Osteoblast (primary cell): ENCODE data around the gene CFAP53. TPM values are rescaled to one million over a fixed set of nuclear protein-coding genes. Genes with fewer than 3 reads are reported as not detected.

Experiments
- DNase-seq: peaks from one replicate; pipeline ENCODE4 v3.0.0; 2011; ENCODE audit warnings: low spot score, mixed read lengths; ENCODE audit not compliant: insufficient read length; ENCODE audit errors: missing footprints
- H2AFZ ChIP-seq: 2 replicates; pipeline ENCODE4 v1.6.0; 2011; ENCODE audit warnings: mild to moderate bottlenecking, low read length
- H3K27ac ChIP-seq: 2 replicates; pipeline ENCODE4 v1.5.1; 2011; ENCODE audit warnings: mild to moderate bottlenecking, low read depth, low read length, moderate library complexity
- H3K27me3 ChIP-seq: 2 replicates; pipeline ENCODE4 v1.6.0; 2012; ENCODE audit warnings: mild to moderate bottlenecking, control low read depth, inconsistent platforms, low read length, moderate library complexity; ENCODE audit not compliant: insufficient read depth
- H3K36me3 ChIP-seq: 2 replicates; pipeline ENCODE4 v1.5.1; 2011; ENCODE audit warnings: mild to moderate bottlenecking, low read length, control low read depth, moderate library complexity; ENCODE audit not compliant: insufficient read depth
- H3K4me1 ChIP-seq: 2 replicates; pipeline ENCODE4 v1.5.1; 2011; ENCODE audit warnings: mild to moderate bottlenecking, low read length, control low read depth, moderate library complexity; ENCODE audit not compliant: insufficient read depth
- H3K4me2 ChIP-seq: 2 replicates; pipeline ENCODE4 v1.6.0; 2011; ENCODE audit warnings: mild to moderate bottlenecking, low read length; ENCODE audit not compliant: insufficient read depth
- H3K4me3 ChIP-seq: fragments of 200-600 bp; sonication (generic); 3 replicates; pipeline ENCODE4 v1.5.1; 2012; ENCODE audit warnings: mild to moderate bottlenecking, low read length, inconsistent platforms; ENCODE audit not compliant: insufficient read depth
- H3K79me2 ChIP-seq: 2 replicates; pipeline ENCODE4 v1.6.0; 2012; ENCODE audit warnings: mild to moderate bottlenecking, low read length, control low read depth, inconsistent platforms; ENCODE audit not compliant: insufficient read depth
- H3K9me3 ChIP-seq: 2 replicates; pipeline ENCODE4 v1.5.1; 2011; ENCODE audit warnings: low read depth, low read length, control low read depth
- H4K20me1 ChIP-seq: 2 replicates; pipeline ENCODE4 v1.6.0; 2012; ENCODE audit warnings: mild to moderate bottlenecking, low read length, control low read depth; ENCODE audit not compliant: insufficient read depth
- total RNA-seq: library from RNA; depleted of rRNA; stranded (reverse); fragments of >200 nt; gene quantifications from 2 replicates; pipeline ENCODE4 v1.2.3, GENCODE V29; 2012
- TF ChIP-seq, protein P1 (sequence below): IDR thresholded peaks from 2 replicates; pipeline ENCODE4 v1.5.1; 2011; ENCODE audit warnings: mild to moderate bottlenecking, low read depth, low read length, moderate library complexity; ENCODE audit errors: extremely low read depth

Gene CFAP53
- total RNA-seq, 1 donor = 0.36 TPM

- peak; percentile 96 for DNase-seq
- Histone ChIP-seq H3K79me2 (no peaks in the 10 kb centered on the region), H3K4me1 (peaks cover 15% of the 10 kb centered on the region), H3K4me2 (peak overlapping the region; percentile 96), H3K9me3 (no peaks in the 10 kb centered on the region), H2AFZ (peak overlapping the region; percentile 76), H3K27ac (peak overlapping the region; percentile 57), H3K36me3 (no peaks in the 10 kb centered on the region), H4K20me1 (no peaks in the 10 kb centered on the region), H3K4me3 (peak overlapping the region; percentile 73), H3K27me3 (peaks cover 15% of the 10 kb centered on the region)
- TF ChIP-seq, protein P1, sequence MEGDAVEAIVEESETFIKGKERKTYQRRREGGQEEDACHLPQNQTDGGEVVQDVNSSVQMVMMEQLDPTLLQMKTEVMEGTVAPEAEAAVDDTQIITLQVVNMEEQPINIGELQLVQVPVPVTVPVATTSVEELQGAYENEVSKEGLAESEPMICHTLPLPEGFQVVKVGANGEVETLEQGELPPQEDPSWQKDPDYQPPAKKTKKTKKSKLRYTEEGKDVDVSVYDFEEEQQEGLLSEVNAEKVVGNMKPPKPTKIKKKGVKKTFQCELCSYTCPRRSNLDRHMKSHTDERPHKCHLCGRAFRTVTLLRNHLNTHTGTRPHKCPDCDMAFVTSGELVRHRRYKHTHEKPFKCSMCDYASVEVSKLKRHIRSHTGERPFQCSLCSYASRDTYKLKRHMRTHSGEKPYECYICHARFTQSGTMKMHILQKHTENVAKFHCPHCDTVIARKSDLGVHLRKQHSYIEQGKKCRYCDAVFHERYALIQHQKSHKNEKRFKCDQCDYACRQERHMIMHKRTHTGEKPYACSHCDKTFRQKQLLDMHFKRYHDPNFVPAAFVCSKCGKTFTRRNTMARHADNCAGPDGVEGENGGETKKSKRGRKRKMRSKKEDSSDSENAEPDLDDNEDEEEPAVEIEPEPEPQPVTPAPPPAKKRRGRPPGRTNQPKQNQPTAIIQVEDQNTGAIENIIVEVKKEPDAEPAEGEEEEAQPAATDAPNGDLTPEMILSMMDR = no peak
Observed at GRCh38 chr18:50307738-50308470, 41.6 kb upstream of the CFAP53 start.

DNA sequence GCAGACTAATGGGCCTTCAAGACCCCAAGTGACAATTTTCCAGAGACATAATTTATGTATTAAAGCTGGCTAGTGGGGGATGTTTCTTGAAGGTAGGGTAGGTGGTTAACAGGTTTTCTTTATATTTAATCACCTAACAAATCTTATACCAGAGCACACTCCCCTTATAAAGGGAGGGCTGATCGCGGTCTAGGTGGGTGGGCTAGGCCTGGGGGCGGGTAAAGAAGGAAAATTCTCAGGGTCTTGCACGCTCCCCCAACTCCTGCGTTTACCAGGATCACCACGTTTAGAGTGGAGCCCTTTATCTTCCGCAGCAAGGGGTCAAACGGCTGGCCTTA lies 41.1 kb upstream of the CFAP53 start:
- TF ChIP-seq, protein P1 = no peak
- Histone ChIP-seq H3K27ac (peak overlapping the region; percentile 57), H3K27me3 (peaks cover 18% of the 10 kb centered on the region), H2AFZ (peak overlapping the region; percentile 76), H3K4me1 (peaks cover 15% of the 10 kb centered on the region), H3K9me3 (no peaks in the 10 kb centered on the region), H3K4me3 (peak overlapping the region; percentile 73), H3K79me2 (no peaks in the 10 kb centered on the region), H3K36me3 (no peaks in the 10 kb centered on the region), H4K20me1 (no peaks in the 10 kb centered on the region), H3K4me2 (peak overlapping the region; percentile 96)
- DNase-seq = no peak

- TF ChIP-seq, protein P1 = no peak
- peaks cover 15% of the 10 kb centered on the region for H3K4me1 ChIP-seq
- H3K4me3 ChIP-seq = peak overlapping the region; percentile 73
- H3K36me3 ChIP-seq = no peaks in the 10 kb centered on the region
- peak overlapping the region; percentile 96 for H3K4me2 ChIP-seq
- peaks cover 19% of the 10 kb centered on the region for H3K27me3 ChIP-seq
- H3K79me2 ChIP-seq = no peaks in the 10 kb centered on the region
- peak; percentile 92 for DNase-seq
- peak overlapping the region; percentile 76 for H2AFZ ChIP-seq
- H3K27ac ChIP-seq = peak overlapping the region; percentile 37
- H3K9me3 ChIP-seq = no peaks in the 10 kb centered on the region
- H4K20me1 ChIP-seq = no peaks in the 10 kb centered on the region
Observed at GRCh38 chr18:50306944-50307343, 40.6 kb upstream of the CFAP53 start.

GRCh38 chr18:50301074-50301473 lies 34.8 kb upstream of the CFAP53 start:
- no peaks in the 10 kb centered on the region for H4K20me1 ChIP-seq

More at GRCh38 chr18:50301074-50301473, 34.8 kb upstream of the CFAP53 start:
- H3K9me3 ChIP-seq = no peaks in the 10 kb centered on the region
- no peak overlapping the region for H3K27ac ChIP-seq
- peaks cover 35% of the 10 kb centered on the region for H3K27me3 ChIP-seq
- TF ChIP-seq, protein P1 = no peak
- H3K4me1 ChIP-seq = peaks cover 5% of the 10 kb centered on the region
- no peaks in the 10 kb centered on the region for H3K79me2 ChIP-seq
- no peaks in the 10 kb centered on the region for H3K36me3 ChIP-seq
- H3K4me2 ChIP-seq = no peak overlapping the region
- DNase-seq = no peak
- no peak overlapping the region for H2AFZ ChIP-seq
- no peak overlapping the region for H3K4me3 ChIP-seq
